OCI-LY1 (cell line): ENCODE measurements around the gene RTF2.
"Not testable (repeated sequence)": the region's sequence is repeated elsewhere in the genome, so short reads cannot be mapped to it uniquely, and the experiment has no call there.

Experiments used
- H2AFZ ChIP-seq: fragments of 200-600 bp; sonication (generic), shearing (Covaris generic); 2 replicates; pipeline ENCODE4 v1.6.0; 2014; ENCODE audit warnings: antibody characterized with exemption, mild to moderate bottlenecking, low read length
- H3F3A ChIP-seq: fragments of 200-600 bp; sonication (generic), shearing (Covaris generic); 2 replicates; pipeline ENCODE4 v1.6.0; 2014; ENCODE audit warnings: mild to moderate bottlenecking, antibody characterized with exemption, low read length, moderate library complexity; ENCODE audit not compliant: insufficient read depth
- H3K27ac ChIP-seq: fragments of 200-600 bp; sonication (generic); 2 replicates; pipeline ENCODE4 v1.5.1; 2014; ENCODE audit warnings: low read length, mixed run types, mild to moderate bottlenecking, low read depth; ENCODE audit not compliant: poor library complexity, severe bottlenecking
- H3K27me3 ChIP-seq: fragments of 200-600 bp; sonication (generic); 2 replicates; pipeline ENCODE4 v1.6.0; 2014; ENCODE audit warnings: antibody characterized with exemption, mild to moderate bottlenecking, low read length, moderate library complexity; ENCODE audit not compliant: insufficient read depth
- H3K36me3 ChIP-seq: fragments of 200-600 bp; sonication (generic); 2 replicates; pipeline ENCODE4 v1.6.1; 2014; ENCODE audit warnings: mild to moderate bottlenecking, antibody characterized with exemption, low read length, moderate library complexity, mixed read lengths; ENCODE audit not compliant: insufficient read depth
- H3K4me1 ChIP-seq: fragments of 200-600 bp; sonication (generic); 2 replicates; pipeline ENCODE4 v1.5.1; 2014; ENCODE audit warnings: mild to moderate bottlenecking, low read length, moderate library complexity; ENCODE audit not compliant: insufficient read depth, severe bottlenecking
- H3K4me2 ChIP-seq: fragments of 200-600 bp; sonication (generic), shearing (Covaris generic); 2 replicates; pipeline ENCODE4 v1.6.1; 2014; ENCODE audit warnings: low read length
- H3K4me3 ChIP-seq: fragments of 200-600 bp; sonication (generic); 2 replicates; pipeline ENCODE4 v1.5.1; 2014; ENCODE audit warnings: low read length, low read depth, mild to moderate bottlenecking, mixed read lengths; ENCODE audit not compliant: poor library complexity, severe bottlenecking
- H3K79me2 ChIP-seq: fragments of 200-600 bp; shearing (Covaris generic); 2 replicates; pipeline ENCODE4 v1.6.1; 2016; ENCODE audit warnings: mixed run types, low read length, mixed read lengths; ENCODE audit not compliant: insufficient read depth
- H3K9ac ChIP-seq: fragments of 200-600 bp; sonication (generic), shearing (Covaris generic); 2 replicates; pipeline ENCODE4 v1.6.1; 2014; ENCODE audit warnings: mild to moderate bottlenecking, low read length, mixed read lengths
- H3K9me2 ChIP-seq: fragments of 200-600 bp; sonication (generic), shearing (Covaris generic); 2 replicates; pipeline ENCODE4 v1.6.1; 2014; ENCODE audit warnings: low read depth, mild to moderate bottlenecking, low read length, mixed read lengths
- H3K9me3 ChIP-seq: fragments of 200-600 bp; shearing (Covaris generic); 2 replicates; pipeline ENCODE4 v1.6.1; 2014; ENCODE audit warnings: low read length, mixed read lengths
- H4K20me1 ChIP-seq: fragments of 200-600 bp; sonication (generic), shearing (Covaris generic); 2 replicates; pipeline ENCODE4 v1.6.0; 2016; ENCODE audit warnings: mild to moderate bottlenecking, low read length; ENCODE audit not compliant: insufficient read depth
- EZH2 ChIP-seq: fragments of 200-600 bp; sonication (generic), shearing (Covaris generic); IDR thresholded peaks from 2 replicates; pipeline ENCODE4 v1.8.0; 2017; ENCODE audit warnings: borderline replicate concordance, mixed run types, mild to moderate bottlenecking, antibody characterized with exemption, low read length, moderate library complexity, mixed read lengths
- TF ChIP-seq, protein P1 (sequence below): fragments of 200-600 bp; sonication (generic), shearing (Covaris generic); IDR thresholded peaks from 2 replicates; pipeline ENCODE4 v1.5.1; 2017; ENCODE audit warnings: mild to moderate bottlenecking, antibody characterized with exemption, low read length, moderate library complexity, mixed read lengths

RTF2 gene

DNA sequence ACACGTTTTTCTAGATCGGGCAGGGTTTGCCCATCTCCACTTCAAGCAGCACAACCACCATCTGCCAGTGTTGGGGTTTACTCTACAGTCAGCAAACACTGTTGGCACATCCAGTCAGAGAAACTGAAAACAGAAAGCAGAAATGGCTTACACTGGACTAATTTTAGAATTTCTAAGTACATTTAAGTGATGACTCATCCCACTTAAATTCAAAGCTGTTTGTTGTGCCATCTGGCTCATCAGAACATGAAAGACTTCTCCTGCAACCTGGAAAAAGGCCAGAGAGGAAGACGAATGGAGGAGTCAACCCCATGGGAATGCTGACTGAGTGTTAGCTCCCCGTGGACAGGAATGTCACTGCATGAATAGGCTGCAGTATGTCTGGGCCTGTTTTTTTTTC is 86.4 kb downstream of the RTF2 start:
- H3K4me2 ChIP-seq, result no peak overlapping the region
- H3K9ac ChIP-seq, result no peak overlapping the region
- no peak overlapping the region for H3K27ac ChIP-seq
- no peaks in the 10 kb centered on the region for H3K4me1 ChIP-seq
- TF ChIP-seq, protein P1, sequence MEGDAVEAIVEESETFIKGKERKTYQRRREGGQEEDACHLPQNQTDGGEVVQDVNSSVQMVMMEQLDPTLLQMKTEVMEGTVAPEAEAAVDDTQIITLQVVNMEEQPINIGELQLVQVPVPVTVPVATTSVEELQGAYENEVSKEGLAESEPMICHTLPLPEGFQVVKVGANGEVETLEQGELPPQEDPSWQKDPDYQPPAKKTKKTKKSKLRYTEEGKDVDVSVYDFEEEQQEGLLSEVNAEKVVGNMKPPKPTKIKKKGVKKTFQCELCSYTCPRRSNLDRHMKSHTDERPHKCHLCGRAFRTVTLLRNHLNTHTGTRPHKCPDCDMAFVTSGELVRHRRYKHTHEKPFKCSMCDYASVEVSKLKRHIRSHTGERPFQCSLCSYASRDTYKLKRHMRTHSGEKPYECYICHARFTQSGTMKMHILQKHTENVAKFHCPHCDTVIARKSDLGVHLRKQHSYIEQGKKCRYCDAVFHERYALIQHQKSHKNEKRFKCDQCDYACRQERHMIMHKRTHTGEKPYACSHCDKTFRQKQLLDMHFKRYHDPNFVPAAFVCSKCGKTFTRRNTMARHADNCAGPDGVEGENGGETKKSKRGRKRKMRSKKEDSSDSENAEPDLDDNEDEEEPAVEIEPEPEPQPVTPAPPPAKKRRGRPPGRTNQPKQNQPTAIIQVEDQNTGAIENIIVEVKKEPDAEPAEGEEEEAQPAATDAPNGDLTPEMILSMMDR, result no peak
- H3K9me3 ChIP-seq, result no peaks in the 10 kb centered on the region
- H3F3A ChIP-seq, result no peaks in the 10 kb centered on the region
- H3K27me3 ChIP-seq, result no peaks in the 10 kb centered on the region
- H3K36me3 ChIP-seq, result no peaks in the 10 kb centered on the region
- no peak overlapping the region for H3K4me3 ChIP-seq
- no peak overlapping the region for H2AFZ ChIP-seq
- no peaks in the 10 kb centered on the region for H4K20me1 ChIP-seq
- H3K9me2 ChIP-seq, result no peaks in the 10 kb centered on the region
- H3K79me2 ChIP-seq, result no peaks in the 10 kb centered on the region

GRCh38 chr20:56558968-56559367 is 90.5 kb downstream of the RTF2 start:
- Histone ChIP-seq H3K9me2 (no peaks in the 10 kb centered on the region), H3K4me3 (no peak overlapping the region), H3F3A (no peaks in the 10 kb centered on the region), H3K4me2 (no peak overlapping the region), H3K79me2 (no peaks in the 10 kb centered on the region), H3K9me3 (no peaks in the 10 kb centered on the region), H3K36me3 (no peaks in the 10 kb centered on the region), H2AFZ (no peak overlapping the region), H3K27ac (no peak overlapping the region), H3K27me3 (no peaks in the 10 kb centered on the region), H3K9ac (no peak overlapping the region), H4K20me1 (no peaks in the 10 kb centered on the region), H3K4me1 (no peaks in the 10 kb centered on the region)
- TF ChIP-seq, protein P1, result no peak
- TF ChIP-seq EZH2, result no peak

GRCh38 chr20:56564526-56564925 is 96.1 kb downstream of the RTF2 start:
- H3K27ac ChIP-seq, H3F3A ChIP-seq, H3K79me2 ChIP-seq, H3K9me2 ChIP-seq, H3K9me3 ChIP-seq, H3K4me3 ChIP-seq, H3K9ac ChIP-seq, H3K4me2 ChIP-seq, H2AFZ ChIP-seq, H4K20me1 ChIP-seq, H3K27me3 ChIP-seq, H3K36me3 ChIP-seq, H3K4me1 ChIP-seq: not testable (repeated sequence)

DNA sequence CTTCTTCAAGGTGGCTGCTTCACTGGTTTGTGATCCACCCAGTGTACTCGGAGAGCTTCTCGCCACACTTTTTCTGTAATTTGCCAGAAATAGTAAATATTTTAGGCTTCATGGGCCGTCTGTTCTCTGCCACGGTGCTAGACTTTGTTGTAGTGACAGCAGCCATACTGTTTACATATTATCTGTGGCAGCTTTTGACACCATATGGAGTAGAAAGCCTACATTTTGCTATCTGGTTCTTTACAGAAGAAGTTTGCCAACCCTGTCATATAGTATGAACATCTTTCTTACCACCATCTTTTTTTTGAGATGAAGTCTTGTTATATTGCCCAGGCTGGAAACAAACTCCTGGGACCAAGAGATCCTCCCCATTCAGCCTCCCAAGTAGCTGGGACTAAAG is 97.1 kb downstream of the RTF2 start:
- Histone ChIP-seq H3K9me3 (no peaks in the 10 kb centered on the region), H2AFZ (no peak overlapping the region), H3K27me3 (no peaks in the 10 kb centered on the region), H3K79me2 (no peaks in the 10 kb centered on the region), H3F3A (no peaks in the 10 kb centered on the region), H3K4me3 (no peak overlapping the region), H3K4me1 (no peaks in the 10 kb centered on the region), H3K36me3 (no peaks in the 10 kb centered on the region), H3K27ac (no peak overlapping the region), H3K9ac (no peak overlapping the region), H4K20me1 (no peaks in the 10 kb centered on the region), H3K4me2 (no peak overlapping the region), H3K9me2 (no peaks in the 10 kb centered on the region)
- TF ChIP-seq EZH2, result no peak
- TF ChIP-seq, protein P1, result no peak
